Tibial artery (tissue), 4 donors: ENCODE data around the gene TMX1.

Experiments
- DNase-seq, 2 donors: peaks; one replicate each; pipeline ENCODE4 v3.0.0-alpha.2; 2019
- H3K27ac ChIP-seq, 2 donors: fragments of 200-600 bp; sonication (generic) in 1 of 2; 1 replicate in 1 of 2; 2 replicates in 1 of 2; pipeline ENCODE4 v1.5.1; 2018 to 2019; ENCODE audit warnings: mild to moderate bottlenecking in 1 of 2
- H3K27me3 ChIP-seq, 2 donors: fragments of 200-600 bp; sonication (generic) in 1 of 2; one replicate each; pipeline versions ENCODE4 v1.5.1 to v1.6.0; 2016 to 2019
- H3K36me3 ChIP-seq, 3 donors: fragments of 200-600 bp; sonication (generic) in 2 of 3; one replicate each; pipeline ENCODE4 v1.5.1; 2016 to 2019; ENCODE audit warnings: mild to moderate bottlenecking in 2 of 3
- H3K4me1 ChIP-seq, 4 donors: fragments of 200-600 bp; sonication (generic) in 2 of 4; 1 replicate in 3 of 4; 2 replicates in 1 of 4; pipeline ENCODE4 v1.5.1; 2016 to 2019
- H3K4me3 ChIP-seq, 2 donors: fragments of 200-600 bp; sonication (generic) in 1 of 2; 1 replicate in 1 of 2; 2 replicates in 1 of 2; pipeline ENCODE4 v1.5.1; 2018 to 2019; ENCODE audit warnings: mild to moderate bottlenecking in 2 of 2
- H3K9me3 ChIP-seq, 3 donors: fragments of 200-600 bp; sonication (generic) in 1 of 3; one replicate each; pipeline ENCODE4 v1.5.1; 2016 to 2019
- intact Hi-C: fragments of 100-400 bp; cut with DNase I; formaldehyde crosslinking; loops from one replicate; pipeline ENCODE4 v1.15.0; 2023; ENCODE audit warnings: low total_unique reads
- TF ChIP-seq, protein P1 (sequence below), 2 experiments: fragments of 200-600 bp in 1 of 2; fragments of 450-650 bp in 1 of 2; IDR thresholded peaks; one replicate each; pipeline ENCODE4 v1.5.1; 2017 to 2019; ENCODE audit warnings: antibody characterized with exemption in 2 of 2, mild to moderate bottlenecking in 1 of 2, moderate library complexity in 1 of 2

TMX1 gene

DNA sequence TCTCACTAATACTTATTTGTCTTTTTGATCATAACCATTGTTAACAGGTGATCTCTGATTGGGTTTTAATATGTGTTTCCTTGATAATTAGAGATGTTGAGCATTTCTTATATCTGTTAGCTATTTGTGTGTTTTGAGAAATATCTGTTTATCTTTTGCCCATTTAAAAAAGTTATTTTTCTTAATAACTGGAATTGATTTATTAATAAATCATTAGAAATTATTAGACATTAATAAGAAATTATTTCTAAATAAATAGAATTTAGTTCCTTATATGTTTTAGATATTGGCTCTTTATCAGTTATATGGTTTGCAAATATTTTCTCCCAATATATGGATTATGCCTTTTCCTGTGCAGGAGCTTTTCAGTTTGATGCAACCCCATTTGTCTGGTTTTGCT lies 18.7 kb downstream of the TMX1 start:
- H3K4me1 ChIP-seq: no peaks in the 10 kb centered on the region
- H3K27ac ChIP-seq: no peak overlapping the region
- H3K9me3 ChIP-seq: no peaks in the 10 kb centered on the region
- no peak for DNase-seq
- no peak overlapping the region for H3K4me3 ChIP-seq
- intact Hi-C loops: no loop called here
- H3K27me3 ChIP-seq: no peaks in the 10 kb centered on the region
- peaks cover 17 to 26% (median 17%) of the 10 kb centered on the region in 3 donors for H3K36me3 ChIP-seq
- TF ChIP-seq, protein P1, sequence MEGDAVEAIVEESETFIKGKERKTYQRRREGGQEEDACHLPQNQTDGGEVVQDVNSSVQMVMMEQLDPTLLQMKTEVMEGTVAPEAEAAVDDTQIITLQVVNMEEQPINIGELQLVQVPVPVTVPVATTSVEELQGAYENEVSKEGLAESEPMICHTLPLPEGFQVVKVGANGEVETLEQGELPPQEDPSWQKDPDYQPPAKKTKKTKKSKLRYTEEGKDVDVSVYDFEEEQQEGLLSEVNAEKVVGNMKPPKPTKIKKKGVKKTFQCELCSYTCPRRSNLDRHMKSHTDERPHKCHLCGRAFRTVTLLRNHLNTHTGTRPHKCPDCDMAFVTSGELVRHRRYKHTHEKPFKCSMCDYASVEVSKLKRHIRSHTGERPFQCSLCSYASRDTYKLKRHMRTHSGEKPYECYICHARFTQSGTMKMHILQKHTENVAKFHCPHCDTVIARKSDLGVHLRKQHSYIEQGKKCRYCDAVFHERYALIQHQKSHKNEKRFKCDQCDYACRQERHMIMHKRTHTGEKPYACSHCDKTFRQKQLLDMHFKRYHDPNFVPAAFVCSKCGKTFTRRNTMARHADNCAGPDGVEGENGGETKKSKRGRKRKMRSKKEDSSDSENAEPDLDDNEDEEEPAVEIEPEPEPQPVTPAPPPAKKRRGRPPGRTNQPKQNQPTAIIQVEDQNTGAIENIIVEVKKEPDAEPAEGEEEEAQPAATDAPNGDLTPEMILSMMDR (IDR thresholded peaks at IDR 0.05): no peak

DNA sequence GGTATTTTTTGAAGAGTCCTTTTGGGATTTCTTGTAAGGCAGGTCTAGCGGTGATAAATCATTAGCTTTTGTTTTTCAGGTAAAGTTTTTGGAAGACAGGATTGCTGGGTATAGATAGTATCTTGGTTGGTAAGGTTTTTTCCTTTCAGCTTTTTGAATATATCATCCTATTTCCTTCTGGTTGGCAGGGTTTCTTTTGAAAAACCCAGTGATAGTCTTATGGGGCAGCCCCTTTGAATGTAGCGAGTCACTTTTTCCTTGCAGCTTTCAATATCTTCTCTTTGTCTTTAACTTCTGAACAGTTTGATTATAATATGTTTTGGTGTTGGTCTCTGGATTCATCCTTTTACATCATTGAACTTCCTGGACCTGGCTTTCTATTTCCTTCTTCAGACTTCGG lies 20.2 kb downstream of the TMX1 start:
- intact Hi-C loops: no loop called here
- Histone ChIP-seq H3K27ac (no peak overlapping the region), H3K36me3 (peaks cover 9 to 26% (median 17%) of the 10 kb centered on the region in 3 donors), H3K4me1 (no peaks in the 10 kb centered on the region), H3K9me3 (no peaks in the 10 kb centered on the region), H3K27me3 (no peaks in the 10 kb centered on the region), H3K4me3 (no peak overlapping the region)
- no peak for DNase-seq
- TF ChIP-seq, protein P1 (IDR thresholded peaks at IDR 0.05): no peak

DNA sequence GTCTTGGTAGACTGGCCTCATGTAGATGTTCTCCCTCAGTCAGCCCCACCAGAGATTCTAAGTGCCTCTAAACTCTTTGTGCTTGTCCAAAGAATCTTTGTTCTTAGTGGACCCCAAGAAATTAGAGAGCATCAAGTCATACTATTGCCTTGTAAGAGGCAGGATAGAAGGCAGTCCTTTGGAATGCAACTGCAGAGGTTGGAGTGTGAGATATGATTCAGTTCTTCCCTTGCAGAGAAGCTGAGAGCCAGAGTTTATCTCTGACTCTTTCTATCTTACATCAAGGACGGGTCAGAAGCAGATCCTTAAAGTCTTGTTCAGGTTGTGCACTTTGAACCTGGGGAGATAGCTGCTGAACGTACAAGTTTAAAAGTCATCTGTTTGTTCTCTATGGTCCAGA lies 21.1 kb downstream of the TMX1 start:
- intact Hi-C loops: no loop called here
- Histone ChIP-seq H3K4me3 (no peak overlapping the region), H3K27ac (no peak overlapping the region), H3K27me3 (no peaks in the 10 kb centered on the region), H3K9me3 (no peaks in the 10 kb centered on the region), H3K36me3 (peaks cover 9 to 26% (median 17%) of the 10 kb centered on the region in 3 donors), H3K4me1 (no peaks in the 10 kb centered on the region)
- TF ChIP-seq, protein P1 (IDR thresholded peaks at IDR 0.05): no peak
- DNase-seq: no peak

DNA sequence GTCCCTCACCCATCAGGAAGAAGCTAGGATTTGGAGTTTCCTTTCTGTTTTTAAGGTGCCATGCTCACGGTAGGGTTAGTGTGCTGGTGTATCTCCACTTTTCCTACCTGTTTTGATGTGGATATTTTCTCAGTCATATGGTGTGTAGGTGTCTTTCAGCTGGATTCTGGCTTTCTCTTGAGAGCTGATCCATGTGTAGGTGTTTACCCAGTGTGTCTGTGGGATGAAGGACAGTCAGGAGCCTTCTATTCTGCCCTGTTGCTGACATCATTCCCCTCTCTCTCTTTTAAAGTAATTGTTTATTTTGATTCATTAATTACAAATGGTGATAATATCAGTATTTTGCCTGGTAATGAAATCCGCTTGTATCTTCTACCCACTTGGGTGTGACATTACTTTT lies 22.8 kb downstream of the TMX1 start:
- no peak overlapping the region for H3K27ac ChIP-seq
- peaks cover 3 to 20% (median 6%) of the 10 kb centered on the region in 3 donors for H3K36me3 ChIP-seq
- H3K9me3 ChIP-seq: no peaks in the 10 kb centered on the region
- H3K27me3 ChIP-seq: no peaks in the 10 kb centered on the region
- no peaks in the 10 kb centered on the region for H3K4me1 ChIP-seq
- intact Hi-C loops: no loop called here
- DNase-seq: no peak
- H3K4me3 ChIP-seq: no peak overlapping the region
- TF ChIP-seq, protein P1 (IDR thresholded peaks at IDR 0.05): no peak

DNA sequence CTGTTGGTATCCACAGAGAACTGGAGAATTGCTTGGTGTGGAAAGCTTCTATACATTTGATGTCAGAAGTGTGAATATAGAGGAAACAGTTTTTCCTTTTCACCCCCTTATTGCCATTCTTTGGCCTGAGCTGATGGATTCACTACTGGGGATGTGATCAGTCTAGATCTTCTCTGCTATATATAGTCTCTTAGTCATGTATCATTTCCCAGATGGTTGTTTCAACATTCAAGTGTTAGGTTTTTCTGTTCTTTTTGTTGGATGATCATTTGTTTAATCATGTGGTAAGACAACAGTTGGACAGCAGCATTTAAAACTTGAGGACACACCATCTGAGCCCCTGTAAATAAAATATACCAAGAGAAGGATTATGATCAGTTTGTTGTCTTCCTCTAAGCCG lies 29.6 kb downstream of the TMX1 start:
- no peaks in the 10 kb centered on the region for H3K27me3 ChIP-seq
- no peaks in the 10 kb centered on the region for H3K4me1 ChIP-seq
- H3K27ac ChIP-seq: no peak overlapping the region
- DNase-seq: no peak
- H3K36me3 ChIP-seq: no peaks in the 10 kb centered on the region
- H3K4me3 ChIP-seq: no peak overlapping the region
- H3K9me3 ChIP-seq: no peaks in the 10 kb centered on the region
- intact Hi-C loops: no loop called here
- TF ChIP-seq, protein P1 (IDR thresholded peaks at IDR 0.05): no peak

DNA sequence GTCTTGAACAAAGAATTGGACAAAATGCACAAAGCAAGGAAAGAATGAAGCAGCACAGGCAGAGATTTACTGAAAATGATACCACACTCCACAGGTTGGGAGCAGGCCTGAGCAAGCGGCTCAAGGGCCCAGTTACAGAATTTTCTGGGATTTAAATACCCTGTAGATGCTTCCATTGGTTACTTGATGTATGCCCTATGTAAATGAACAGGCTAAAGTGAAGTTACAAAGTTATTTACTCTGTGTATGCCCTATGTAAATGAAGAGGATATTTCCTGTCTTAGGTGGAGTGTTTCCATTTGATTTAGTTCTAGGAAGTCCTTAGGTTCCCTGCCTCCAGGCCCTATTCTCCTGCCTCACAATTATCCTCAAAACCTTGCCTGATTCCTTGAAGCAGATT lies 36.6 kb downstream of the TMX1 start:
- TF ChIP-seq, protein P1 (IDR thresholded peaks at IDR 0.05): no peak
- DNase-seq: no peak
- intact Hi-C loops: no loop called here

More for the DNA sequence above, 36.6 kb downstream of the TMX1 start:
- Histone ChIP-seq H3K36me3 (no peaks in the 10 kb centered on the region), H3K4me1 (no peaks in the 10 kb centered on the region), H3K4me3 (no peak overlapping the region), H3K27me3 (no peaks in the 10 kb centered on the region), H3K27ac (no peak overlapping the region), H3K9me3 (no peaks in the 10 kb centered on the region)
